HG03097 (cell line): ENCODE results near the gene C1QTNF9B.

ENCODE experiments used
- ATAC-seq: cut with Tn5 transposase; IDR thresholded peaks from one replicate; pipeline ENCODE4 v1.9.1; 2021; ENCODE audit not compliant: unreplicated experiment, low FRiP score

Gene C1QTNF9B

DNA sequence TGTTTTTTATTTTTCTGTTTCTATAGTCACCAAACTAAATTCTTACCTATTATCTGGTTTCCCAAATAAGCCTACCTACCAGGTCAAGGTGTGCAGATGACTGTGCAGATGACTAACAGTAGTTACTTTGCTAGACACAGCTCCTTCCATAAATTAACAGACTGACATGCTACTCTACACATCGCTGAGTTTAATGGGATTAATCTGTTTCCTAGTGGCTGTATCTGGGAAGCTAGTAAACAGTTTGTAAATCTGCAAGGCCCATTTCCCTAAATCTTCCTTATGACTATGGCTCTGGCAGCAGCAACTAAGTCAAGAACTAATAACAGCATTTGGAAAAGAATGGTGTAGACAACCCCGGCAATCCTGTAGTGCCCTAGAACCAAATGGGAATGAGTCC is 36.0 kb downstream of the C1QTNF9B start:
- no peak for ATAC-seq

DNA sequence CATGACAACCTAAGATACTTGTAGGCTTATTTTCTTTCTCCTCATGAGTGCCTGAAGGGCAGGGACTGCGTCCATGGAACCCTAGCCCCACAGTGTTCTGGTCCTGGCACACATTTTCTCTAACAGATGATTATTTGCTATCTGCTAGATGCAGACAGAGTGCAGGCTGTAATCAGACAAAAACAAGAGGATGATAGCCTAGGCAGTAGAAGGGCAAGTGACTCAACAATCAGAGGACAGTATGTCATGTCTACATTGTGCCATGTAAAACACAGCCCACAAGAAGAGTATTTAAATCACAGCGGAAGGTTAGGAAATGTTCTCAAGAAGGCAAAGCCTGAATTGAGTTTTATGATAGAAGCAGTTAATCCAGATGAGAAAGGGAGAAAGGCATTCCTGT is 37.4 kb downstream of the C1QTNF9B start:
- no peak for ATAC-seq

DNA sequence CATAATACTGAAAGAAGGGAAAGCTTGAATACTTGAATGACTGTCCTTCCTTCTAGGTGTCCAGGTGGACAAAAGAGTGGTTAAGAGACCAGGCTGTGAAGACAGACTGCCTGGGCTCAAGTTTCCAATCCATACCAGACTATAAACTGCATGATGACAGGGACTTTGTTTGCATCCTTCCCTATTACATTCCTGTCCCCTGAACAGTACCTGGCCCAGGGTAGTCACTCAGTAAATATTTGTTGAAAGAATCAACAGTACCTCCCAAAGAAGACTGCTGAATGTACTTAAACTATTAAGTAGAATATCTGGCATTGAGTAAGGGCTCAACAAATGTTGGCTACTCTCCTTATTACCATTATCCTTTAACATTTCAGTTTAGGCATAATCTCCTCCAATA is 37.8 kb downstream of the C1QTNF9B start:
- no peak for ATAC-seq

DNA sequence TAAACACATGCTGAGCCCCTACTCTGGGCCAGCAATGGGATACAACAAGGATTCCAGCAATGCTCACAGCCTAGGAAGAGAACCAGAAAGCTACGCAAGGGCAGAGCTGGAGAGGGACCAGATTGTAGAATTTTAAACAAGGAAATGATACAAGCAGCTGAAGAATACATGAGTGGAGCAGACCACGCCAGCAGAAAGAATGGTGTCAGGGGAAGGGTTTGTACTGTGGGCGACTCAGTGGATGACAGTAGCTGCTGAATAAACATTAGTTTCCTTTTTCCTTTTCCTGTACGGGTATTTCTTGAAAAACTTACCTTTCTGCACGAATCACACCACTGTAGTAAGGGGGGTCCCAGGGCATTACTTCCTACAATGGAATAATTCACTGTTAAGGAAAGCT is 38.8 kb downstream of the C1QTNF9B start:
- ATAC-seq: no peak

DNA sequence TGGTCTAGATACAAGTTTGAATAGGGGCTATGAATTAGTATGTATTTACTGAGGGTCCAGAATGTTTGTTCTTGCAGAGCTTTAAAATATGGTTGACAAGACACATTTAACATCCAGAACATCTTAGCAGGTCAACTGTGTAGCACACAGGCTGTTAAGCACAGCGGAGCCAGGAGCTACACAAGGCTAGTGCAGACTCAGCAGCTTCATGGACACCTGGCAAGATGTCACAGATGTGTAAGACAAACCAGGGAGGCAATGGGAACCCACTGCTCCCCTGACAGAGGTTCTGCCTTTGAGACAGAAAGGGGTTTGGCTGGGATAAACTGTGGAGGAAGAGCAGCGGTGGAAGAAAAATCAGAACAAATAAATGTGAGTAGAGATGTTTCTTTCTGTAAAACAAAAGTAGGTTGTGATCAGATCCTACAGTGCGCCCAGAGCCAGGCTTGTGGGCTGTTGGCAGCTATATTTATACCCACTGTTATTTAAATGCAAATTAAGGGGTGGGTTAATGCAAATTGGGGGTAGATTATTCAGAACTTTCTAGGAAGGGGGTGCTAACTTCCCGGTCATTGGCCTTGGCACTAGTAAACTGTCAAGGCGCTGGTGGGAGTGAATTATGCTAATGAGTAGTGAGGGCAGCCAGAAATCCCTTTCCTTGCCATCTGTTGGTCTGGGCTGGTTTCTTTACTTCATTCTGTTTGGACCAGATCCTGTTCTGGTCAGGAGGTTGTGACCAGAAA is 41.1 kb downstream of the C1QTNF9B start:
- no peak for ATAC-seq

DNA sequence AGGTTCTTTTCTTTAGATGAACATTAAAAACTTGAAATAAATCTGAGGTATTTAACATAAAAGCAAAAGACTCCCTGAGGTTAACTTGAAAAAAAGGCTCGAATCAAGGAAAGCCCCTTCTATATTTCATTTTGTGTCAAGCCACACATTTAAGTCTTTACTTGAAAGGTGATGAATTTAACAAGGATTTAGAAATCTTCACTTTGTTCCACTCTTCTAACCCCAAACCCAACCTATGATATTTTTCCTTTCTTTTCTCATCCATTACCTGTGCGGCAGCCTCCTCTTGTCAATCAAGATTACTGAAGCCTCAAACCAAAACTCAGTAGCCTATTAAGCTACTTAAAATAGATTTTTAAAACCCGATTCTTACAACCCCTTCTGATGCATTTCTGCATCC is 41.9 kb downstream of the C1QTNF9B start:
- no peak for ATAC-seq

DNA sequence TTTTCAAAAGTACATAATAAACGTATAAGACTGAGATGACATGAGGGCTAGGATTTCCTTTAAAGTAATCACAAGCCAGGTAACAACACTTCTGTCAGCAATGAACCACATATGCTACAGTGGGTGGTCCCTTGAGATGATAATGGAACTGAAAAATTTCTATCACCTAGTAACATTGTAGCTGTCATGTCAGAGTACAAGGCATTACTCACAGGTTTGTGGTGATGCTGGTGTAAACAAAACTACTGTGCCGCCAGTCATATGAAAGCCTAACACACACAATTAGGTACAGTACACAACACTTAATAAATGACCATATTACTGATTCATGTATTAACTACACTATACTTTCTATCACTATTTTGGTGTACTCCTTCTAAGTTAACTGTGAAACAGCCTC is 45.0 kb downstream of the C1QTNF9B start:
- ATAC-seq: peak; percentile 60

DNA sequence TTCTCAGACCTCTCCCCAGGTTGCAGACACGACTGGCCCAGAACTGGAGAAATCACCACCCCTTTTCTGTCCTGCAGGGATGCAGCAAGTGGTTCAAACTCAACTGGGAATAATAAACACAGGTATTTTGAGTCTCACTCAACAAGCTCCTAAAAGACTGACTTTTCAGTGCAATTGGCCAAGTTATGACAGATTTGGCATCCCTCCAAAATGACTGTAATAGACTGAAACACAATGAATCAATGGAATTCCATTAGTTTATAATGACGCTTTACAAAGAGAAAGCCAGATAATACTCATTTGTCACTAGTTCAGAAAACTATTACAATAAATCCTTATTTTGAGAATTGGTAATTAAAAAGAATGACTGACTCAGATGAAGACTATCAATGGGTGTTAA is 46.2 kb downstream of the C1QTNF9B start:
- ATAC-seq: no peak

DNA sequence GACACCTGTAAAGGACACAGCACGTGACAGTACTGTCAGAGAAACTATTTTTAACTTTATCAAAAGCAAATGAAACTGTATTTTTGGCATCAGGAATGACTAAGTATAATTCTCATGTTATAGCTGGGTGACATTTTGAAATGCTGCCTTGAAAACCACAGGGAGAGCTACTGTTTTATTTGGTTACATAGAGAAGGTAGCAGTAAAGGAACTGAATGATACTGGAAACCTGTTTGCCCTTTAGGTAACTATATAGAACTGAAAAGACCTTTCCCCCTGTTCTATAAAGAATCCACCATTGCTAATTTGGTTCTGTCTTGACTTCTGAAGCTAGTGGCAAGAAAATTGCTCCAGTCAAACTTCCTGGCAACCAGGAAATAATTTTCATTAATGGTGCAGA is 47.2 kb downstream of the C1QTNF9B start:
- ATAC-seq: no peak

DNA sequence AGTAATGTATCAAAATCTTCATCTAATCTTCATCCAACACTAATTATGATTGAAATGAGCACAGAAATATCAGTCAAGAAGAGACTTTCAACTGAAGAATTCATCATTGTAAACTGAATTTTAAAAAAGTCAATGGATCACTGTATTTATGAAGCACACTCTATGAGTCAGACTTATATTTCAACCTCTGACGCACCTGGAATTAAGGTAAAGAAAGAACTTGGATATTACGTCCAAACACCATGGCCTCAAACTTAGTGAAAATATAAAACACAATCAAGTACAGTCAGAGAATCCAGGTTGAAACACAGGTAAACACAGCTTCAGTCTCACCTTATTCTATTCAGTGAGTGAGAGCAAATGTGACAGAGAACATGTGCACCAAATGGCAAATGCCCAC is 47.6 kb downstream of the C1QTNF9B start:
- ATAC-seq: no peak

DNA sequence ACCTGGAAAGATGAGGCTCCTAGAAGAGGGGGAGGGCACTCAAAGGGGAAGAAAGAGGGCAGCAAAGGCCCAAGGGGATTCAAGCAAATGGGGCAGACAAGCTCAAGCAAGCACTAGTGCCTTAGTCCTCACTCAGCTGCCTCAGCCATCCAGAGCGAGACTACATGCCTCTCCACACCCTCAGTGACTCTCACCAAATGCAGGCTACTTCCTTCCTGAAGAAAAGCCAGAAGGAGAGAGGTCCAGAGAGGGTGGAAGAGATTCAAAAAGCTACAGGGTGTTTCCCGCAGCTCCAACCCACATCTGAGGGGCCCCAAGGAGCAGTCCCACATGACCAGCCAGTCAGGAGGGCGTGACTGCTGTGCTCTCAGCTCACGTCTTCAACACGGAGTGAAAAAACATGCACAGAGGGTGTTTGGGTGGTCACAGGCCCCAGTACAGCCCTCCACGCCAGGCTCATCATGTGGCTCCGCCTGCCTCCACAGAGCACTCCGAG is 48.6 kb downstream of the C1QTNF9B start:
- no peak for ATAC-seq

DNA sequence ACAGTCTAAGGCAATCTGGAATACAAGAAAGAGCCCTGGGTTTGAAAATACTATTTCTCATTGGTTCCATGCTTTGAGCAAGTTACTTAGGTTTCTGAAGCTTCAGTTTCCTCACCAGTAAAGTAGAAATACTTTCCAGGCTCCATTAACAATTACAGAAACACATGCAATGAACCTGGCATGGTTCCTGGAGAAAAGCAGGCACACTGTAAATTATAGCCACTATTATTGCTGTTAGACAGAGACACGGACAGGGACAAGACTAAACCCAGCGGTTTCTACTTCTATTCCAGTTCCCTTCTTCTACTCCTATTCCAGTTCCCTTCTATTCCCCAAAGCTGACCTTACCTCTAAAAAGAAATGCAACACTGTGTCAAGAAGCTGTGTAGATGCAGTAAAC is 49.3 kb downstream of the C1QTNF9B start:
- no peak for ATAC-seq

DNA sequence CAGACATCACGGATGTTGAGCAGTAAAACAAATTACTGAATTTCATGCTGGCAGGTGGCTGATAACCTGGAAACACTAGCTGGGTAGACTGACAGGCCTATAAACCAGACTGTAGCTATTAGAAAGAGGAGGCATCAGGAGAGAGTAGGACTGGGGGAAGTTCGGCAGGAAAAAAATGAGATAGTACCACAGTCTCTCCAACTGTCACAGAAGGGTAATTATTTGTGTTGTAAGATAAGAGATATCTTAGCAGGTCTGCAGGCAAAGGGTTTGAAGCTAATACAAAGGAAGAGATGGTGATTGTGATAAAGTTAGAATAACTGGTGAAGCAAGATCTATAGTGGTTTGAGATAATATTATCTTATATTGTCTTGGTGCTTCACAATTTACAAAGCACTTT is 49.8 kb downstream of the C1QTNF9B start:
- ATAC-seq: no peak

DNA sequence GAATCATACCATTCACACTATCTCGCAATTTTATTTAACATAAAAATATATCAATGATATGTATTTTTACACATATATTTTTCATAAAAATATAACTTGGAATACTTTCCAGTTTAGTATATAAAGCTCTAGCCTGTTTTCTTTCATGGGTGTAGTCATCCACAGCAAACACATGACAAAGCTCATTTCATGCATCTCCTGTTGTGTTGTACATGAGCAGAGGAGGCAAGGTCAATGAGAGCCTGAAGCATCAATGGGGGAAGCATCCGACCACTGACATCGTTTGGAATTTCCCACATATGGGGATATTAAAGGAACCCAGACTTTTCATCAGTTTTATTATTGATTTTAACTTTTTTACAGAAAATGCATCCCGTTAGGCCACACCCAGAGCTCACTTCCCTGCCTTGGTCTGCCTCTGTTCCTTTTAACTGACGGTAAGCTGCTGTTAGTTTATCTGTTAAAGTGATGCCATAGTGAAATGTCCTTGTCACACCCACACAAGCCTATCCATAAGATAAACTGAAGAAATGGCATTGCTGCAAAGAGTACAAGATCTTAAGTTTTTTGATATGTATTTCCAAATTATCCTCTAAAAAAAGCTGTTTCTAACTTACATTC is 52.1 kb downstream of the C1QTNF9B start:
- no peak for ATAC-seq

DNA sequence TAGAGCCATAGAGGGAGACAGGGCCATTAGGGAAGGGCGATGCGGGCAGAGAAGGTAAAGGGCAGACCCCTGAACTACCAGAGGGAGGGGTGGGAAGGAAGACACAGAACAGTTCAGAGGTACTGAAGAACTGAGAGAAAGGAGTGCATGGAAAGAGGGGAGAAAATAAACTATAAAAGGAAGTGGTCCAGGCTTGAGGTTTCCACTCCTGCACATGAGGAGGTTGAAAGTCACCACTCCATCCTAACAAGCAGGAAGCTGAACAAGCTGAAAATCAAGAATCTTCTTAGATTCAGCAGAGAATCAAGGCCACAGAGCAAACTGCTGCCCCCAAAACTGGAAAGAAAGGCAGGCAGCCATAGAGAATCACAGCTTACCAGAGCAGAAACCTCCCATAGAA is 53.2 kb downstream of the C1QTNF9B start:
- ATAC-seq: no peak

DNA sequence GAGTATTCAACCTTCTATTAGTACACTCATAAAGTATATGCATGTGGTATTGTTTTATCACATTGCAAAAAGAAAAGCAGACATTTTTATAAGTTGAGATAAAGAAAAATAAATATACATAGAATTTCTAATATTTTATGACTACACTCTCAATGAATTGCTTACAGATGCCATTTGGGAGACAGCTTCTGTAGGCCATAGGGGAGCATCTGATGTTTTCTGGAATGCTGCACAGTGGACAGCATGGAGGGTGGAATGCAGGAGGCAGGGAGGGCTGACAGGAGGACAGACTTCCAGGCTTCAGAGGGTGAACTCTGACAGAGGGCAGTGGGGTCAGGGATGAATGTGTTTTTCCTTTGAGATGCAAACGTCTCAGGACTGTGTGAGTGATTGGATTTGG is 53.9 kb downstream of the C1QTNF9B start:
- ATAC-seq: no peak

DNA sequence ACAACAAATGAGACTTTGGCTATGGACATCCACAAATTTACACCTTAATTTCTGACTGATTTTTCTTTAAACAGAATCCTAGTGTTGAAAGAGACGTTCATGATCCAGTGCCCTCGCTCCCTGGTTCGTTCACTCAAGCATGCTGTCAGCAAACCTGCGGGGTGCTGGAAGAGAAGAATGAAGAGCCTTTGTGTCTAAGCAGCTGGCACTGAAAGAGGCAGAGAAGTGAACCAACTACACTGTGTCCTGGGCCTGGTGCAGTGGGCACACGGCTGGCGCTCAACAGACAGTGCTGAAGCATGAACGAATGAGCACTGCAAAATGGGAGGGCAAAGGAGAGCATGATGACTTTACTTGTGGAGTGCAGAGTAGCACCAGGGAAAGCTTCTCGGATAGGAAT is 54.9 kb downstream of the C1QTNF9B start:
- no peak for ATAC-seq
